GM12873 (cell line): ENCODE measurements around the gene CCDC136.
A peak's percentile ranks its signal among the peaks of the same experiment; 100 is the strongest.

Experiments
- CTCF ChIP-seq: IDR thresholded peaks from 2 replicates; pipeline ENCODE4 v1.5.1; 2012; ENCODE audit warnings: low read depth, mild to moderate bottlenecking, moderate library complexity, low read length, control low read depth; ENCODE audit not compliant: insufficient read depth; ENCODE audit errors: missing control alignments

Gene CCDC136

GRCh38 chr7:128788446-128789412, 3.0 kb upstream of the CCDC136 start:
- no peak for TF ChIP-seq CTCF

- TF ChIP-seq CTCF, result no peak
Measured at GRCh38 chr7:128790315-128791041, 1.3 kb upstream of the CCDC136 start.

DNA sequence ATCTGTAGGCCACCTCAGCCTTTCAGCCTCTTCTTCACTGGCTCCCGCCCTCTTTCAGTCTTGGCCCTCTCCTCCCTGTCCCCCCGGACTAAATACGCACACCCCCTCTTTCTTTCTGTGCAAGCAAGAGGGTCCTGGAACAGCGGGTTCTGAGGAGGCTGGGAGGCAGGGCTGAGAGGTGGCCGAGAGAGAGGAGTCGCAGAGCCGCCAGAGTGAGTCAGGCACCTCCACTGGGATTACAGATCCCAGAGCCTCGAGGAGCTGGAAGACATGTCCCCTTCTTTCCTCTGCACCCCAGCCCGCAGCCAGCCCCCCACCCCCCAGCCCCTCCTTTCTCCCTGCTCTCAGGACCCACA, 182 bp downstream of the CCDC136 start:
- TF ChIP-seq CTCF, result no peak

- TF ChIP-seq CTCF, result no peak
Measured at GRCh38 chr7:128792471-128793180, 858 bp downstream of the CCDC136 start.

GRCh38 chr7:128793181-128793547, 1.4 kb downstream of the CCDC136 start:
- TF ChIP-seq CTCF, result no peak

DNA sequence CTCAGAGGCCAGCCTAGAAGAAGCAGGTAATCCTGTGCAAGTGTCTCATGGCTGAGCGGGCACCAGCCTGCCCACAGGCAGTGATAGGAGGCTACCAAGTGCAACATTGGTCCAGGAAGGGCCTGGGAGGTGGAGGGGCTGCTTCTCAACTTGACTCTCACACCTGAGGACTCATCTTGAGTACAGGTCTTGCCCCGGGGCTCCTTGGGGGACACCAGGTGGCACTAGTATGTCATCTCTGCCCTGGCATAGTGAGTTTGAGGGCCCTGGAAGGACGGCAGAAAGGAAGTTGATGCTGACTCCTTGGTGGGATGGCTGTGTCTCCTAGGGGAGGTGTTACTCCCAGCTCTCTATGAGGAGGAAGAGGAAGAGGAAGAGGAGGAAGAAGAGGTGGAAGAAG, 2.3 kb downstream of the CCDC136 start:
- peak; percentile 49 for TF ChIP-seq CTCF

- TF ChIP-seq CTCF, result no peak
Measured at GRCh38 chr7:128794436-128794835, 2.7 kb downstream of the CCDC136 start.
